Common myeloid progenitor, CD34-positive (primary cell): ENCODE results near the gene UCHL1.
"Not testable (repeated sequence)": the region's sequence is repeated elsewhere in the genome, so short reads cannot be mapped to it uniquely, and the experiment has no call there.

Experiments
- CTCF ChIA-PET: fragments of 350-600 bp; sonication (Branson Sonifier 250); formaldehyde crosslinking; loops from one replicate; lab custom pipeline; 2021; ENCODE audit warnings: antibody characterized with exemption; lab: Charles Lee
- POLR2A ChIA-PET: fragments of 350-600 bp; sonication (Branson Sonifier 250); formaldehyde crosslinking; loops from one replicate; lab custom pipeline; 2021; ENCODE audit warnings: antibody characterized with exemption; lab: Charles Lee
- DNase-seq, 3 donors: peaks; one replicate each; pipeline versions ENCODE4 v3.0.0 to v3.0.0-alpha.2; 2013
- H3K27ac ChIP-seq, 2 experiments: 1 replicate in 1 of 2; 2 replicates in 1 of 2; pipeline ENCODE4 v1.7.0; 2013; ENCODE audit warnings: inconsistent platforms in 2 of 2, low read length in 2 of 2, mild to moderate bottlenecking in 2 of 2, low read depth in 1 of 2, moderate library complexity in 1 of 2; ENCODE audit not compliant: severe bottlenecking in 2 of 2, insufficient read depth in 1 of 2, poor library complexity in 1 of 2
- H3K27me3 ChIP-seq, 5 experiments: replicated peaks in 2 of 5; 1 replicate in 3 of 5; 2 replicates in 2 of 5; pipeline versions ENCODE4 v1.6.1 to v1.7.0; 2013; ENCODE audit warnings: low read length in 4 of 5, mild to moderate bottlenecking in 2 of 5, moderate library complexity in 2 of 5, inconsistent platforms in 1 of 5; ENCODE audit not compliant: insufficient read depth in 5 of 5, control insufficient read depth in 4 of 5
- H3K36me3 ChIP-seq, 4 experiments: 1 replicate in 2 of 4; 2 replicates in 2 of 4; pipeline versions ENCODE4 v1.6.1 to v1.7.0; 2013; ENCODE audit warnings: low read length in 3 of 4, control low read depth in 1 of 4, mild to moderate bottlenecking in 1 of 4; ENCODE audit not compliant: control insufficient read depth in 4 of 4, insufficient read depth in 4 of 4
- H3K4me1 ChIP-seq, 4 experiments: 1 replicate in 3 of 4; 2 replicates in 1 of 4; pipeline versions ENCODE4 v1.6.1 to v1.7.1; 2013; ENCODE audit warnings: low read length in 3 of 4, mild to moderate bottlenecking in 3 of 4, control low read depth in 1 of 4, inconsistent platforms in 1 of 4, moderate library complexity in 1 of 4; ENCODE audit not compliant: control insufficient read depth in 4 of 4, insufficient read depth in 4 of 4; ENCODE audit errors: control extremely low read depth in 1 of 4
- H3K4me3 ChIP-seq, 7 experiments: 1 replicate in 4 of 7; 2 replicates in 3 of 7; pipeline versions ENCODE4 v1.5.1 to v1.7.0; 2013; ENCODE audit warnings: mild to moderate bottlenecking in 7 of 7, low read length in 6 of 7, moderate library complexity in 6 of 7, inconsistent platforms in 2 of 7, low read depth in 2 of 7, control low read depth in 1 of 7; ENCODE audit not compliant: insufficient read depth in 4 of 7, control insufficient read depth in 1 of 7; ENCODE audit errors: extremely low read depth in 1 of 7
- H3K9me3 ChIP-seq, 5 experiments: 1 replicate in 4 of 5; 2 replicates in 1 of 5; pipeline versions ENCODE4 v1.6.1 to v1.7.1; 2013; ENCODE audit warnings: low read length in 4 of 5, mild to moderate bottlenecking in 2 of 5, inconsistent platforms in 1 of 5, low read depth in 1 of 5, moderate library complexity in 1 of 5; ENCODE audit not compliant: control insufficient read depth in 4 of 5, insufficient read depth in 2 of 5; ENCODE audit errors: control extremely low read depth in 1 of 5
- WGBS: methylation state at CpG from one replicate; pipeline ENCODE4 v1.1.5; 2013; ENCODE audit not compliant: insufficient coverage; 5-methylcytosine and 5-hydroxymethylcytosine counted together

Gene UCHL1

GRCh38 chr4:41305476-41305875, 48.7 kb downstream of the UCHL1 start:
- H3K27ac ChIP-seq: no peak overlapping the region
- peaks cover 0 to 6% (median 4%) of the 10 kb centered on the region in 4 experiments for H3K4me1 ChIP-seq
- ChIA-PET CTCF (interaction anchor here (0.7 kb wide), 1 partner anchor 357 kb away, joined by 3 read pairs; no protein-coding TSS in a partner anchor), POLR2A (no interaction called here)
- no peak overlapping the region for H3K4me3 ChIP-seq
- H3K36me3 ChIP-seq: no peaks in the 10 kb centered on the region
- WGBS: 100% methylated on average over 3 of the region's 3 CpGs
- peaks cover 0 to 6% (median 0%) of the 10 kb centered on the region in 5 experiments for H3K9me3 ChIP-seq
- no peaks in the 10 kb centered on the region for H3K27me3 ChIP-seq
- DNase-seq: no peak

GRCh38 chr4:41307638-41308037, 50.9 kb downstream of the UCHL1 start:
- Histone ChIP-seq H3K4me3 (no peak overlapping the region), H3K4me1 (peaks cover 0 to 6% (median 4%) of the 10 kb centered on the region in 4 experiments), H3K36me3 (no peaks in the 10 kb centered on the region), H3K27me3 (no peaks in the 10 kb centered on the region), H3K9me3 (peaks cover 0 to 6% (median 0%) of the 10 kb centered on the region in 5 experiments), H3K27ac (no peak overlapping the region)
- CTCF ChIA-PET: interaction anchor here (1.4 to 1.8 kb wide), 3 partner anchors 10 to 27 kb away, joined by 3 to 4 read pairs (median 4); no protein-coding TSS in a partner anchor
- POLR2A ChIA-PET: no interaction called here
- WGBS: no CpG with 5 or more reads among the region's 1 CpG
- no peak for DNase-seq

GRCh38 chr4:41308398-41308797, 51.7 kb downstream of the UCHL1 start:
- ChIA-PET POLR2A (no interaction called here), CTCF (interaction anchor here (1.4 to 1.8 kb wide), 2 partner anchors 11 to 28 kb away, joined by 4 read pairs; no protein-coding TSS in a partner anchor)
- Histone ChIP-seq H3K27ac (no peak overlapping the region), H3K9me3 (peaks cover 0 to 6% (median 0%) of the 10 kb centered on the region in 5 experiments), H3K27me3 (no peaks in the 10 kb centered on the region), H3K36me3 (no peaks in the 10 kb centered on the region), H3K4me1 (peaks cover 0 to 6% (median 4%) of the 10 kb centered on the region in 4 experiments), H3K4me3 (no peak overlapping the region)
- no peak for DNase-seq
- 87% methylated on average over 2 of the region's 2 CpGs for WGBS

- H3K27ac ChIP-seq, H3K4me3 ChIP-seq, DNase-seq, CTCF ChIA-PET, H3K27me3 ChIP-seq, H3K36me3 ChIP-seq, H3K4me1 ChIP-seq, POLR2A ChIA-PET, H3K9me3 ChIP-seq: not testable (repeated sequence)
- WGBS: 90% methylated on average over 4 of the region's 14 CpGs
Observed at GRCh38 chr4:41315426-41315825, 58.7 kb downstream of the UCHL1 start.

DNA sequence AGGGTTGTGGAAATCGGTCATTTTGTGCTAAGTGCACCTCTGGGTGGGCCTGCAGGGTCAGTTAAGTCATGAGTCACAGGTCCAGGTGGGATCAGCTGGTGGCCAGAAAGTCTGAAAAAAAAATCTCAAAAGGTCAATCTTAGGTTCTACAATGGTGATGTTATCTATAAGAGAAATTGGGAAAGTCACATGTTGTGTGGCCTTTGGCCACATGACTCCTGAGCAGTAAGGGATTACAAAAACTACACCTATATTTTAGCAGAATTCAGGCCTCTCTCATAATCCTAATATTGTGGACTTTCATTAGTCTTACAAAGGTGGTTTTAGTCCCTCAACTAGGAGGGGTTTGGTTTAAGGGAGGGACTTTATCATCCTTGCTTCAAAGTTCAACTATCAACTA, 59.1 kb downstream of the UCHL1 start:
- Histone ChIP-seq H3K4me1 (no peaks in the 10 kb centered on the region), H3K4me3 (no peak overlapping the region), H3K36me3 (no peaks in the 10 kb centered on the region), H3K9me3 (peaks cover 0 to 2% (median 0%) of the 10 kb centered on the region in 5 experiments), H3K27ac (no peak overlapping the region), H3K27me3 (no peaks in the 10 kb centered on the region)
- CTCF ChIA-PET: no interaction called here
- no CpG with 5 or more reads among the region's 1 CpG for WGBS
- DNase-seq: no peak
- POLR2A ChIA-PET: interaction anchor here (0.5 kb wide), 1 partner anchor 414 kb away, joined by 3 read pairs; no protein-coding TSS in a partner anchor
